GM08714 (cell line): ENCODE measurements around the gene TBC1D7.
A peak's percentile ranks its signal among the peaks of the same experiment; 100 is the strongest.
"Not testable (repeated sequence)": the region's sequence is repeated elsewhere in the genome, so short reads cannot be mapped to it uniquely, and the experiment has no call there.

Experiments
- H3K4me3 ChIP-seq: fragments of 200-500 bp; sonication (Bioruptor generic); 2 replicates; pipeline ENCODE4 v1.5.1; 2014; ENCODE audit warnings: mild to moderate bottlenecking, low read length, inconsistent platforms
- ZNF274 ChIP-seq: IDR thresholded peaks from 2 replicates; pipeline ENCODE4 v1.6.1; 2012; ENCODE audit warnings: mild to moderate bottlenecking, low read depth, low read length

Gene TBC1D7

DNA sequence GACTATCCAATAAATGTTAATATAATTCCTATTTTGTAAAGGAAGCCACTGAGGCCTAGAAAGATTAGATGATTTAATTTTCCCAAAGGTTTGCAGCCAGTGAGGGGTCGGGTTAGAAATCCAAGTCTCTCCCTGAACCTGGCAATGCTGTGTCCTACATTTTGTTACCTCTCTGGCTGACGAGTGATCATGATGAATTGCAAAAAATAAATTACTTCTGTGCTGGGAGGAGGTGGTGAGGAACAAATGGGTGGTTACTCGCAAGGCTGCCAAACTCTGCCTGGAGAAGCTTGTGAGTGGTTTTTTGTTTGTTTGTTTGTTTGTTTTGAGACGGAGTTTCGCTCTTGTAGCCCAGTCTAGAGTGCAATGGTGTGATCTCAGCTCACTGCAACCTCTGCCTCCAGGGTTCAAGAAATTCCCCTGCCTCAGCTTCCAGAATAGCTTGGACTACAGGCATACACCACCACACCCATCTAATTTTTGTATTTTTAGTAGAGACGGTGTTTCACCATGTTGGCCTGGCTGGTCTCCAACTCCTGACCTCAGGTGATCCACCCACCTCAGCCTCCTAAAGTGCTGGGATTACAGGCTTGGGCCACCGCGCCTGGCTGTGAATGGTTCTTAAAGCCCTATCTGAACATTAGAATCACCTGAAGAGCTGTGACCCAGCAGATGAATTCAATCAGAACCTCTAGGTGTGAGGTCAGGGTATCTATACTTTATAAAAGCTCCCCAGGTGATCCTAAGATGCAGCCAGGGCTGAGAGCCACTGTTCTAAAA is 20.2 kb upstream of the TBC1D7 start:
- no peak for TF ChIP-seq ZNF274
- no peak overlapping the region for H3K4me3 ChIP-seq

GRCh38 chr6:13346245-13346644 is 17.9 kb upstream of the TBC1D7 start:
- no peak for TF ChIP-seq ZNF274
- no peak overlapping the region for H3K4me3 ChIP-seq

GRCh38 chr6:13342414-13343019 is 14.2 kb upstream of the TBC1D7 start:
- no peak for TF ChIP-seq ZNF274
- H3K4me3 ChIP-seq: no peak overlapping the region

GRCh38 chr6:13339863-13340630 is 11.7 kb upstream of the TBC1D7 start:
- H3K4me3 ChIP-seq: no peak overlapping the region
- no peak for TF ChIP-seq ZNF274

GRCh38 chr6:13338038-13338437 is 9.7 kb upstream of the TBC1D7 start:
- TF ChIP-seq ZNF274: no peak
- H3K4me3 ChIP-seq: no peak overlapping the region

DNA sequence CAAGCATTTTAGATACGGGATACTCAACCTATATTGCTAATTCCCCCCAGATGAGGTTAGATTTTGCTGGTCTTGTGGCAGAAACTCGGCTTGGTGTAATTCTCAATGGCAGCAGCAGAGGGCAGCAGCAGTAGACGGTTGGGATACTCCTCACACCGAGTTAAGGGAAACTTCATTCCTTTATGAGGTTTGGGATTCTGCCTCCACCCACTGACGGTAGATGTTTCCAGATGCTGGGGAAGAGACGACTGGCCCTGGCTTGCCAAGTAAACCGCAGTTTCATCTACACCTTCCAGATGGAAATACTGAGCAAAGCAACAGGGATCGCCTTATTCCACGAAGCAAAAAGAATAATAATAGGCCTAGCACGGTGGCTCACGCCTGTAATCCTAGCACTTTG is 8.2 kb upstream of the TBC1D7 start:
- H3K4me3 ChIP-seq: no peak overlapping the region
- TF ChIP-seq ZNF274: no peak

DNA sequence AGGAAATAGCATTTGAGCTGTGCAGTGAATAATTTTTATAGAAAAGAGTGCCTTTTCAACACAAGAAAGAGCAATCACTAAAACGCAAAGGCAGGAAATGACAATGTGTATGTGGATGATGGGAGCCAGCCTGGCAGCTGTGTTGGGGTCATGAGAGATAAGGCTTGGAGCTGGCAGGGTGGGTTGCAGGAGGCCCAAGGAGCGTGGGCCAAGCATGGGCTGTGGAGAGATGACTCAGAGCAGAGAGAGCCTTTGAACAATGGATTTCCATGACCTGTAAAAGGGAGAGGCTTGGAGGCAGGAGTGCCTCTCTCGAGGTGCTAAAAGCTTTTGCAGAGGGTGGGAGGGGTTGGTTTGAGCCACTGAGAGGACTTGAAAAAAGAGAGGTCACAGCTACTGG is 6.6 kb upstream of the TBC1D7 start:
- TF ChIP-seq ZNF274: no peak
- no peak overlapping the region for H3K4me3 ChIP-seq

DNA sequence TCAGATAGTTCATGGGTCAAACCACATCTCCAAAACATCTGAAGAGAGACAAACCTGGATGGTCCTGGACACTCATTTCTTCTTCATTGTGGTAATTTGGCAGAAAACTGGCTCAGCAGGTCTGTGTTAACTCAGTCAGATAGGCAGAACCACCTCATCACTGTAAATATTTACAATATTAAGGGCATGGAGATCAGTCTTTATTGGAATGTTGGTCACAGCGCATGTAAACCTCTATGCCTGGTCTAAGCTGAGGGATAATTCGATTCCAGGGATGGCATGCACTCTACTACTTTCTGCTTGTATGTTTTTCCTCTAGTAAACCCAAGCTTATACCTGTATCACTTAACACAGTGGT is 4.0 kb upstream of the TBC1D7 start:
- TF ChIP-seq ZNF274: no peak
- no peak overlapping the region for H3K4me3 ChIP-seq

- no peak for TF ChIP-seq ZNF274
- no peak overlapping the region for H3K4me3 ChIP-seq
Observed at GRCh38 chr6:13331516-13332348, 3.4 kb upstream of the TBC1D7 start.

DNA sequence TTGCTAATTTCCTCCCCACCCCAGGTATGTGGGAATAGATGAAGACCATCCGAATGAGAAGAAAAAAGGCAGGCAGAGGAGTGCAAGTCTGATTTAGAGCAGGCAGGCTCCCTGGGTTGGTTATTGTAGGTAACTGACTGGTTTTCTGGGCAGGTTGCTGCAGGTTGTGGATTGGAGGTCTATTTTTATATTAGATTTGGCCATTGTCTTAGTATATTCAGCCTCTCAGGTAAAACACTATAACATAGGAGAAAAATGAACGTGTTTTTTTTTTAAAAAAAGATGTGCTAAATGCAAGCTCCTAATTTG is 492 bp upstream of the TBC1D7 start:
- no peak for TF ChIP-seq ZNF274
- peak overlapping the region; percentile 97 for H3K4me3 ChIP-seq

DNA sequence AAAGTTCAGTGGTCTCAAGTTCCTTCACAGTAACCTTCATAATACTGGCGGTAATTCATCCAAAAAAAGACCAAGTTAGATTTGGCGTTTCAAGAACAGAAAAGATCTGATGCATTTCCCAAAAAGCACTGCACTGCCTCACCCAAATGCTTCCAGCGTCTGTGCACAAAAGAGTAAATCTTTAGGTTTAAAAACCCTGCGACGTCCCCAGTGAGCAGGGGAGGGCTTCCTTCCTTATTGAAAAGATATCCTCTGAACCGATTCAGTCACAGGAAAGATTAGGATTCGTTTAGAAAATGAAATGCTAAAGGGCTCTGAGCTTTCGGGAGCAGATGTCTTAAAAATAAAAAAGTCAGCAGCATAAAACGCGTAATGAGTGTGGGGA is 654 bp downstream of the TBC1D7 start:
- TF ChIP-seq ZNF274: no peak
- H3K4me3 ChIP-seq: peak overlapping the region; percentile 97

GRCh38 chr6:13326031-13326586 is 2.2 kb downstream of the TBC1D7 start:
- H3K4me3 ChIP-seq: not testable (repeated sequence)

- no peak overlapping the region for H3K4me3 ChIP-seq
- no peak for TF ChIP-seq ZNF274
Observed at GRCh38 chr6:13319891-13320564, 8.3 kb downstream of the TBC1D7 start.

DNA sequence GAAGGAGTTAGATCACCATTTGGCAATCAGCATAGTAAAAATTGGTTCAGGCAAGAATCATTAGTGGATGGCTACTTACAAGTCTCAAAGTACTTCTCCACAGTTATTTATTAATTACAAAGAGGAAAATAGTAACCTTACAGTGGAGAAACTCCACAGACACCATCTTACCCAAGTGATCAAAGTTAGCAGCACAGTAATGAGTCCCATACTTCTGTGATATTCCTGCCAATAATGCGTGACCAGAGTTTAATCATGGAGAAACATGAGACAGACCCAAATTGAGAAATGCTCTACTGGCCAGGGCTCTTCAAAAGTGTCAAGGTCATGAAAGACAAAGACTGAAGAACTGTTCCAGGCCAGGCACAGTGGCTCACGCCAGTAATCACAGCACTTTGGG is 9.5 kb downstream of the TBC1D7 start:
- no peak for TF ChIP-seq ZNF274
- H3K4me3 ChIP-seq: no peak overlapping the region

GRCh38 chr6:13315896-13316295 is 12.4 kb downstream of the TBC1D7 start:
- TF ChIP-seq ZNF274: no peak
- H3K4me3 ChIP-seq: no peak overlapping the region
